ENCODE data around the gene RAPGEF5. TPM values are rescaled to one million over a fixed set of nuclear protein-coding genes. Genes with fewer than 3 reads are reported as not detected.

The RAPGEF5 gene
- total and polyA plus RNA-seq, 2 donors (not counting 3 experiments of a cell fraction or from before 2014, with no cell fraction given): 10.0 to 43.2 TPM

- no peaks in the 10 kb centered on the region for H3K4me1 ChIP-seq (ENCODE audit: control insufficient read depth, extremely low read depth, insufficient read depth, low read length)
- no peaks in the 10 kb centered on the region for H3K79me2 ChIP-seq (ENCODE audit: control insufficient read depth, insufficient read depth, low read length)
- no peak for TF ChIP-seq MYC (IDR thresholded peaks at IDR 0.05; ENCODE audit: low read depth, low read length)
- TF ChIP-seq GATA2 (IDR thresholded peaks at IDR 0.05; ENCODE audit: insufficient read depth, insufficient read length, low read depth, low read length): no peak
- TF ChIP-seq FOS (IDR thresholded peaks at IDR 0.05; ENCODE audit: borderline replicate concordance, insufficient read depth, low read length): no peak
- no peak for TF ChIP-seq POLR2A (IDR thresholded peaks at IDR 0.05; ENCODE audit: low read depth, low read length)
- no peak for TF ChIP-seq CTCF (IDR thresholded peaks at IDR 0.05; ENCODE audit: extremely low read depth in 1 of 2, insufficient read depth in 1 of 2, low read depth in 1 of 2, low read length in 2 of 2)
- no peak for TF ChIP-seq JUN (IDR thresholded peaks at IDR 0.05; ENCODE audit: borderline replicate concordance, insufficient read depth, insufficient read length, low read depth)
- TF ChIP-seq EZH2 (IDR thresholded peaks at IDR 0.05; ENCODE audit: borderline replicate concordance, low read depth, low read length, severe bottlenecking): no peak
- no peak for TF ChIP-seq POLR2AphosphoS5 (IDR thresholded peaks at IDR 0.05; ENCODE audit: insufficient read depth, low read depth, low read length)
- no peak for TF ChIP-seq MAX (IDR thresholded peaks at IDR 0.05; ENCODE audit: insufficient read depth, insufficient read length)
- dilution Hi-C loops (cut with MboI; ENCODE audit: extremely low pct_ligation_motif_present, low sequenced_read_pairs) (no loop called here), intact Hi-C loops (cut with micrococcal nuclease) (no loop called here)
- FAIRE-seq (no peak), DNase-seq (ENCODE audit: low read depth, low spot score) (no peak)
- POLR2A ChIA-PET: no interaction called here
- H3K36me3 ChIP-seq (ENCODE audit: control insufficient read depth in 2 of 2, extremely low read depth in 1 of 2, insufficient read depth in 2 of 2, low read length in 2 of 2): no peaks in the 10 kb centered on the region
- H4K20me1 ChIP-seq (replicated peaks; ENCODE audit: control insufficient read depth, extremely low read depth, insufficient read depth, low read length): no peaks in the 10 kb centered on the region
- no peaks in the 10 kb centered on the region for H3K9me1 ChIP-seq (replicated peaks; ENCODE audit: control insufficient read depth, extremely low read depth, insufficient read depth, low read length)
- H2AFZ ChIP-seq (ENCODE audit: low read depth, low read length): no peak overlapping the region
- H3K27ac ChIP-seq (ENCODE audit: insufficient read depth, low read depth, low read length): no peak overlapping the region
- BruUV-seq (replicated peaks): no TSS peak
- H3K27me3 ChIP-seq (ENCODE audit: control insufficient read depth in 2 of 2, insufficient read depth in 2 of 2, low read length in 2 of 2): no peaks in the 10 kb centered on the region
- H3K4me2 ChIP-seq (ENCODE audit: insufficient read depth, low read length): no peak overlapping the region
- no peak overlapping the region for H3K9ac ChIP-seq (replicated peaks; ENCODE audit: extremely low read depth, insufficient read depth, low read length)
- CTCF ChIA-PET: interaction anchor here (1.3 kb wide), 1 partner anchor 12 kb away, joined by 4 read pairs; no protein-coding TSS in a partner anchor
- no peaks in the 10 kb centered on the region for H3K9me3 ChIP-seq (replicated peaks; ENCODE audit: control insufficient read depth, insufficient read depth, low read length)
- H3K4me3 ChIP-seq (replicated peaks in 1 of 3; ENCODE audit: insufficient read depth in 1 of 3, low read depth in 1 of 3, low read length in 3 of 3): no peak overlapping the region
Observed at GRCh38 chr7:22371878-22372277, 14.9 kb upstream of the RAPGEF5 start.

Measured in endothelial cell of umbilical vein (primary cell).